RWPE2 (cell line): ENCODE results near the gene ARHGAP29.

Experiments
- ATAC-seq: fragments of 200-7000 bp; cut with Tn5 transposase; 3 replicates; pipeline ENCODE4 v1.9.1; 2021; ENCODE audit warnings: low read depth
- DNase-seq: peaks from one replicate; pipeline ENCODE4 v3.0.0-alpha.2; 2020; ENCODE audit warnings: low spot score
- H3K27ac ChIP-seq: fragments of 450-650 bp; 2 replicates; pipeline ENCODE4 v1.5.1; 2017; ENCODE audit warnings: mild to moderate bottlenecking; ENCODE audit not compliant: poor library complexity, severe bottlenecking
- H3K27me3 ChIP-seq: fragments of 250-450 bp; sonication (Bioruptor Pico); 2 replicates; pipeline ENCODE4 v1.5.1; 2021; ENCODE audit warnings: mild to moderate bottlenecking, moderate library complexity; ENCODE audit not compliant: insufficient read depth, poor library complexity, severe bottlenecking
- H3K36me3 ChIP-seq: fragments of 250-450 bp; sonication (Bioruptor Pico); 2 replicates; pipeline ENCODE4 v1.5.1; 2020; ENCODE audit warnings: low read depth, mild to moderate bottlenecking, moderate library complexity
- H3K4me1 ChIP-seq: fragments of 250-450 bp; sonication (Bioruptor Pico); 2 replicates; pipeline ENCODE4 v1.5.1; 2021; ENCODE audit warnings: mild to moderate bottlenecking, moderate library complexity; ENCODE audit not compliant: insufficient read depth, poor library complexity, severe bottlenecking
- H3K4me3 ChIP-seq: fragments of 250-450 bp; sonication (Bioruptor Pico); 2 replicates; pipeline ENCODE4 v1.5.1; 2021; ENCODE audit warnings: mild to moderate bottlenecking, moderate library complexity; ENCODE audit not compliant: severe bottlenecking
- H3K9me3 ChIP-seq: fragments of 250-450 bp; sonication (Bioruptor Pico); 2 replicates; pipeline ENCODE4 v1.5.1; 2021; ENCODE audit warnings: mild to moderate bottlenecking, moderate library complexity; ENCODE audit not compliant: severe bottlenecking
- TF ChIP-seq, protein P1 (sequence below): fragments of 450-650 bp; IDR thresholded peaks from one replicate; pipeline ENCODE4 v1.5.1; 2017; ENCODE audit warnings: mild to moderate bottlenecking, moderate library complexity; ENCODE audit not compliant: poor library complexity, severe bottlenecking

The ARHGAP29 gene

DNA sequence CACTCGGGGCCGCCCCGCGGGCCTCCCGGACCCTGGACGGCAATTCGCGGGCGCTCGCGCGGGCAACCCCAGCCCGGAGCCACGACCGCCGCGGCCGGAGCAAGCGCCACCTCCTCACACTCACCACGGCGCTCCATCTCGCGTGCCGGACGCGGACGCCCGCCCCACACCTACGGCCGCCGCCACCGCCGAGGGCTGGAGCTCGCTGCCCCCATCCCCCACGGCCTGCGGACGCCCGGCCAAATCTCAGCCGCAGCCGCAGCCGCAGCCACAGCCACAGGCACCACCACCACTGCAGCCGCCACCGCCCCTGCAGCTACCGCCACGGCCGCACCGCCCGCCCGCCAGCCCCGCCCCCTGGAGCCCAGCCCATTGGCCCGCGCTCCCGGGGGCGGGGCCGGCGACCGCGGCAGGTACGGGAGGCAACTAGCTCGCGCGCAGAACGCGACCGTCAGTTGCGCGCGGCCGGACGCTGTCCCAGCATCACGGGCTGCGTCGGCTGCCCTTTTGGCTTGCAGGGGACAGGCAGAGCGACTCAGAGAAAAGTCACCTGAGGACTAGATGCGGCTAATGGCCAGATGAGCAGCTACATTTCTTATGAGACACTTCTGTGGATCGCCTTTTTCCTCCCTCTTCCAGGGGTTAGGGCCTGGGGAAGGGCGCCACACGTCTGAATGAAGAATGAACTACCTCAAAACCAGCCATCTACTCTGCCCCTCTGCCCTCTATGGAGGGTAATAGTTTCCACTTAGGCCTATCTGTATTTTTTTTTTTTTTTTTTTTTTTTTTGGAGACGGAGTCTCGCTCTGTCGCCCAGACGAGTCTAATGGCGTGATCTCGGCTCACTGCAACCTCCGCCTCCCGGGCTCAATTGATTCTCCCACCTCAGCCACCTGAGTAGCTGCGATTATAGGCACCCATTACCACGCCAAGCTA, at the start of gene ARHGAP29:
Gene ARHGAP29, minus strand, starts transcription at position 294 of the 936 bp plus-strand sequence. CDS start 5,973 bp downstream, outside the sequence.
- no peaks in the 10 kb centered on the region for H3K27me3 ChIP-seq
- peak within 1 kb of the TSS; percentile 76 for H3K27ac ChIP-seq
- H3K4me1 ChIP-seq: peaks cover 43% of the 10 kb centered on the region
- peaks cover 2% of the 10 kb centered on the region for H3K9me3 ChIP-seq
- H3K36me3 ChIP-seq: peaks cover 33% of the 10 kb centered on the region
- peak; percentile 89 for DNase-seq
- peak; percentile 80 for ATAC-seq
- H3K4me3 ChIP-seq: peak within 1 kb of the TSS; percentile 85
- TF ChIP-seq, protein P1, sequence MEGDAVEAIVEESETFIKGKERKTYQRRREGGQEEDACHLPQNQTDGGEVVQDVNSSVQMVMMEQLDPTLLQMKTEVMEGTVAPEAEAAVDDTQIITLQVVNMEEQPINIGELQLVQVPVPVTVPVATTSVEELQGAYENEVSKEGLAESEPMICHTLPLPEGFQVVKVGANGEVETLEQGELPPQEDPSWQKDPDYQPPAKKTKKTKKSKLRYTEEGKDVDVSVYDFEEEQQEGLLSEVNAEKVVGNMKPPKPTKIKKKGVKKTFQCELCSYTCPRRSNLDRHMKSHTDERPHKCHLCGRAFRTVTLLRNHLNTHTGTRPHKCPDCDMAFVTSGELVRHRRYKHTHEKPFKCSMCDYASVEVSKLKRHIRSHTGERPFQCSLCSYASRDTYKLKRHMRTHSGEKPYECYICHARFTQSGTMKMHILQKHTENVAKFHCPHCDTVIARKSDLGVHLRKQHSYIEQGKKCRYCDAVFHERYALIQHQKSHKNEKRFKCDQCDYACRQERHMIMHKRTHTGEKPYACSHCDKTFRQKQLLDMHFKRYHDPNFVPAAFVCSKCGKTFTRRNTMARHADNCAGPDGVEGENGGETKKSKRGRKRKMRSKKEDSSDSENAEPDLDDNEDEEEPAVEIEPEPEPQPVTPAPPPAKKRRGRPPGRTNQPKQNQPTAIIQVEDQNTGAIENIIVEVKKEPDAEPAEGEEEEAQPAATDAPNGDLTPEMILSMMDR: peak; percentile 3

DNA sequence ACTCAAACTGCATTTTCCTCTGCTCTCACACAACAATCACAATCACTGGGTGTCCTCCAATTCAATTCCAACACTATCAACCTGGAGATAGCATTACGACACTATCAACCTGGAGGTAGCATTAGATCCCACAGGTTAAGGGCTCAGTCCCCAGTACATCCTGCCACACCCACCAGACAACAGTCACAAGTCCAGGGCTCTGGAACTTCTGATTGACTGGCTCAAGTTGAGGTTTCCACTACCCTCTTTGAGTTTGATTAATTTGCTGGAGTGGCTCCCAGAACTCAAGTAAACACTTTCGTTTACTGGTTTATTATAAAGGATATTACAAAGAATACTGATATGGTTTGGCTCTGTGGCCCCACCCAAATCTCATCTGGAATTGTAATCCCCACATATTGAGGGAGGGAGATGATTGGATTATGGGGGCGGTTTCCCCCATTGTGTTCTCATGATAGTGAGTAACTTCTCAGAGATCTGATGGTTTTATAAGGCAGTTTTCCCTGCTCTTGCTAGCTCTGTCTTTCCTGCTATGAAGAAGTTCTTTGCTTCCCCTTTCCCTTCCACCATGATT, 49.6 kb upstream of the ARHGAP29 start:
- Histone ChIP-seq H3K27me3 (no peaks in the 10 kb centered on the region), H3K4me3 (no peak overlapping the region), H3K9me3 (no peaks in the 10 kb centered on the region), H3K4me1 (peaks cover 11% of the 10 kb centered on the region), H3K27ac (peak overlapping the region; percentile 72), H3K36me3 (no peaks in the 10 kb centered on the region)
- TF ChIP-seq, protein P1: no peak
- DNase-seq: no peak
- ATAC-seq: no peak

DNA sequence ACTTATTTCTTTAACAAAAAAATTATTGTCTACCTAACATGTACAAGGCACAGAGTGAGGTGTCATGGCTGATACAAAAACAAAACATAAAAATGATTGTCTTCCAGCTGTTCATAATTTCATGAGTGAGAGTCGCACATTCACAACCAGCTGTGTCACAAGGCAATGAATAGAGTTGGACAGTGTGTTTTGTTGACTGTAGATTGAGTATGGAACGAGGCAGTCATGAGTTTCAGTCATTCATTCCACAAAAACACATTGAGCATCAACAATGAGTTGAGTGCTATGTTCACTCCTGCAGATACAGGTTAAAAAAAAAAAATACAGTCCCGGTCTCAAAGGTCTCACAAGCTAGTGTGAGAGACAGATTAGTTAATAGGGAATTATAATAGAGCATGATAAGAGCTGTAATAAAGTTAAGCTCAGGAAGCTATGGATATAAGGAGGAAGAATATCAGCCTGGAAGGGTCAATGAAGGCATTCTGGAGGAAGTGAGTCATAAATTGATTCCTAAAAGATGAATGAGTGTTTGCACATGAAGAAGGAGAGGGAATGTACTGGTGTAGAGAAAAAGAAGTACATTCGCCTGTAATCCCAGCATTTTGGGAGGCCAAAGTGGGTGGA, 47.8 kb upstream of the ARHGAP29 start:
- Histone ChIP-seq H3K27me3 (no peaks in the 10 kb centered on the region), H3K27ac (peak overlapping the region; percentile 72), H3K9me3 (no peaks in the 10 kb centered on the region), H3K36me3 (no peaks in the 10 kb centered on the region), H3K4me3 (no peak overlapping the region), H3K4me1 (peaks cover 11% of the 10 kb centered on the region)
- TF ChIP-seq, protein P1: no peak
- ATAC-seq (peak; percentile 76), DNase-seq (no peak)

DNA sequence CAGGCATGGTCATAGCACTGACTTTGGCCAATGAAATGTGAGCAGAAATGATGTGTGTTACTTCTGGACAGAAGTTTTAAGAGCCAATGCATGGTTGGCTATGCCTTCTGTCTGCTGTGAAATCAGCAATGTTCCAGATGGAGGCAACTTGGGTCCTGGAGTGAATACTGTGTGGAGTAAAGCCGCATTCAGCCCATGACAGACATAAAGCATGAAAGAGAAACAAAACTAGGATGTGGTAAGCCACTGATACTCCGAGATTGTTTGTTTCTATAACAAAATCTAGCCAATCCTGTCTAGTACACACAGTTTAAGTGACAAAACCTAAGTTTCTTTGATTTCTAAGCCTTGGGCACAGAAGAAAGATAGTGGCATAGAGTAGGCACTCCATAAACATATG, 47.1 kb upstream of the ARHGAP29 start:
- Histone ChIP-seq H3K27ac (peak overlapping the region; percentile 72), H3K4me3 (no peak overlapping the region), H3K36me3 (no peaks in the 10 kb centered on the region), H3K27me3 (no peaks in the 10 kb centered on the region), H3K4me1 (peaks cover 11% of the 10 kb centered on the region), H3K9me3 (no peaks in the 10 kb centered on the region)
- TF ChIP-seq, protein P1: no peak
- ATAC-seq (no peak), DNase-seq (no peak)
